Activated CD4-positive, alpha-beta T cell treated with anti-CD3 and anti-CD28 coated beads, Interleukin-2, amount 10 ng/mL, durations not matched to agents 7 days and 5 days (primary cell): Measurements from ENCODE around the gene SIRPA. TPM values are rescaled to one million over a fixed set of nuclear protein-coding genes. Genes with fewer than 3 reads are reported as not detected.
A peak's percentile ranks its signal among the peaks of the same experiment; 100 is the strongest.

Experiments used
- CTCF ChIA-PET: fragments of 350-600 bp; sonication (Branson Sonifier 250); formaldehyde crosslinking; loops from one replicate; lab custom pipeline; 2021; ENCODE audit warnings: antibody characterized with exemption; lab: Charles Lee
- POLR2A ChIA-PET: fragments of 350-600 bp; sonication (Branson Sonifier 250); formaldehyde crosslinking; loops from one replicate; lab custom pipeline; 2021; ENCODE audit warnings: antibody characterized with exemption; lab: Charles Lee
- DNase-seq: peaks from one replicate; pipeline ENCODE4 v3.0.0-alpha.2; 2020
- H3K27ac Mint-ChIP-seq: one replicate; pipeline ENCODE4 v1.8.0; 2021; ENCODE audit warnings: mild to moderate bottlenecking, moderate library complexity, mixed read lengths
- H3K27me3 Mint-ChIP-seq: one replicate; pipeline ENCODE4 v1.8.0; 2021; ENCODE audit warnings: mixed read lengths
- H3K36me3 Mint-ChIP-seq: one replicate; pipeline ENCODE4 v1.8.0; 2021; ENCODE audit warnings: low read depth, mixed read lengths
- H3K4me1 Mint-ChIP-seq: one replicate; pipeline ENCODE4 v1.8.0; 2021; ENCODE audit warnings: mixed read lengths
- H3K4me3 Mint-ChIP-seq: one replicate; pipeline ENCODE4 v1.8.0; 2021; ENCODE audit warnings: mild to moderate bottlenecking, moderate library complexity, mixed read lengths
- H3K9me3 Mint-ChIP-seq: one replicate; pipeline ENCODE4 v1.8.0; 2021; ENCODE audit warnings: mixed read lengths
- total RNA-seq, 2 experiments: library from RNA; stranded (reverse); gene quantifications; one replicate each; pipeline ENCODE4 v1.2.3, GENCODE V29; 2021

SIRPA gene
- total RNA-seq, 2 experiments from 2014 or later = not detected

DNA sequence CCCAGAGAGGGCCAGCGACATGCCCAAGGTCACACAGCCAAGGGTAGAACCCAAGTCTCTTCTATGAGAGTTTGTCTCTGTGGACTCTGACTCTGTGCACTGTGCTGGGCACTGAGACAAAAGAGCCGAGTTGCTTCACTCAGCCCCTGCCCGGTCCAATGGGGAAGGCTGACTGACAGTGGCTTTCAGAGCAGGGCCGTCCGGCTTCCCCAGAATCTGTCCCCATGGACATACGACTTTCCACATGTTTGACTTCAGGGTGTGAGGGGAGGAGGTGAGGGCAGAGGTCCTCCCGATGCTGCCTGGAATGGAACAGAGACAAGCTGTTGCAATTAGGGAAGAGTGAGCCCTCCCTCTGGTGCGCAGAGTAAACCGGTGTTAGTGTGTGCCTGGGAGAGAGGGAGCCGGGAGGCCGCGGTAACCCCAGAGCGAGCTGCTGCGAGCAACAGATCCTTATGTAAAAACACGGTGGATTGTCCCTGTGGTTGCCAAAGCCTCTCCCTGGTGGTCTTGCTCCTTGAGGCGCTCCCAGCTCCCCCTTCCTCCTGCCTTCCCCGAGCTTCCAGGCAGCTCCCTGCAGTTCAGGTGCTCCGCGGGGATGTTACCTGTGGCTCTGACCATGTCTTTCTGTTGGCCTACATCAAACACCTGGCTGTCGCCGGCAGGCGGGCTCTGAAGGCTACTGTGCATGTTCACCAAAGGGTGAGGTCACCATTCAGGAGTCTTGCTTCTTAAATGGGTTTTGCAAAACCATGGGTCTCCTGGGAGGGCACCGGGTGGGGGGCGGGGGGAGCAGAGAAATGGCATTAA, 672 bp downstream of the SIRPA start:
- peaks cover 61% of the 10 kb centered on the region for H3K27me3 Mint-ChIP-seq
- no peak overlapping the region for H3K4me3 Mint-ChIP-seq
- H3K4me1 Mint-ChIP-seq = peaks cover 2% of the 10 kb centered on the region
- no peaks in the 10 kb centered on the region for H3K36me3 Mint-ChIP-seq
- no peak overlapping the region for H3K27ac Mint-ChIP-seq
- ChIA-PET CTCF (interaction anchor here (0.6 kb wide), 1 partner anchor 22 kb away, joined by 3 read pairs; no protein-coding TSS in a partner anchor), POLR2A (no interaction called here)
- no peaks in the 10 kb centered on the region for H3K9me3 Mint-ChIP-seq
- DNase-seq = no peak

GRCh38 chr20:1896484-1897258, 1.5 kb downstream of the SIRPA start:
- Mint-ChIP-seq H3K4me3 (no peak overlapping the region), H3K36me3 (no peaks in the 10 kb centered on the region), H3K4me1 (peaks cover 2% of the 10 kb centered on the region), H3K27ac (no peak overlapping the region), H3K9me3 (no peaks in the 10 kb centered on the region), H3K27me3 (peaks cover 58% of the 10 kb centered on the region)
- ChIA-PET CTCF (interaction anchor here (0.6 kb wide), 1 partner anchor 23 kb away, joined by 3 read pairs; no protein-coding TSS in a partner anchor), POLR2A (no interaction called here)
- DNase-seq = no peak

GRCh38 chr20:1897541-1897940, 2.3 kb downstream of the SIRPA start:
- CTCF ChIA-PET = no interaction called here
- no peaks in the 10 kb centered on the region for H3K9me3 Mint-ChIP-seq
- H3K4me1 Mint-ChIP-seq = peaks cover 2% of the 10 kb centered on the region
- POLR2A ChIA-PET = no interaction called here
- no peak overlapping the region for H3K4me3 Mint-ChIP-seq
- no peaks in the 10 kb centered on the region for H3K36me3 Mint-ChIP-seq
- H3K27ac Mint-ChIP-seq = no peak overlapping the region
- peaks cover 49% of the 10 kb centered on the region for H3K27me3 Mint-ChIP-seq
- DNase-seq = no peak

GRCh38 chr20:1897965-1898464, 2.8 kb downstream of the SIRPA start:
- no peak overlapping the region for H3K4me3 Mint-ChIP-seq
- POLR2A ChIA-PET = no interaction called here
- H3K27me3 Mint-ChIP-seq = peaks cover 45% of the 10 kb centered on the region
- H3K36me3 Mint-ChIP-seq = no peaks in the 10 kb centered on the region
- DNase-seq = no peak
- no peaks in the 10 kb centered on the region for H3K9me3 Mint-ChIP-seq
- CTCF ChIA-PET = no interaction called here
- peaks cover 2% of the 10 kb centered on the region for H3K4me1 Mint-ChIP-seq
- no peak overlapping the region for H3K27ac Mint-ChIP-seq

- H3K4me3 Mint-ChIP-seq = no peak overlapping the region
- H3K27ac Mint-ChIP-seq = no peak overlapping the region
- H3K27me3 Mint-ChIP-seq = peaks cover 39% of the 10 kb centered on the region
- H3K36me3 Mint-ChIP-seq = no peaks in the 10 kb centered on the region
- H3K9me3 Mint-ChIP-seq = no peaks in the 10 kb centered on the region
- POLR2A ChIA-PET = no interaction called here
- DNase-seq = no peak
- peaks cover 2% of the 10 kb centered on the region for H3K4me1 Mint-ChIP-seq
- CTCF ChIA-PET = interaction anchor here (0.6 to 1.1 kb wide), 3 partner anchors 31 to 464 kb away, joined by 3 read pairs; no protein-coding TSS in a partner anchor
Measured at GRCh38 chr20:1898482-1899240, 3.5 kb downstream of the SIRPA start.

GRCh38 chr20:1899241-1899525, 4.0 kb downstream of the SIRPA start:
- Mint-ChIP-seq H3K9me3 (no peaks in the 10 kb centered on the region), H3K4me1 (peaks cover 2% of the 10 kb centered on the region), H3K36me3 (no peaks in the 10 kb centered on the region), H3K27me3 (peaks cover 35% of the 10 kb centered on the region), H3K27ac (no peak overlapping the region), H3K4me3 (no peak overlapping the region)
- DNase-seq = no peak
- POLR2A ChIA-PET = no interaction called here
- CTCF ChIA-PET = interaction anchor here (0.6 to 1.1 kb wide), 3 partner anchors 32 to 463 kb away, joined by 3 read pairs; no protein-coding TSS in a partner anchor

DNA sequence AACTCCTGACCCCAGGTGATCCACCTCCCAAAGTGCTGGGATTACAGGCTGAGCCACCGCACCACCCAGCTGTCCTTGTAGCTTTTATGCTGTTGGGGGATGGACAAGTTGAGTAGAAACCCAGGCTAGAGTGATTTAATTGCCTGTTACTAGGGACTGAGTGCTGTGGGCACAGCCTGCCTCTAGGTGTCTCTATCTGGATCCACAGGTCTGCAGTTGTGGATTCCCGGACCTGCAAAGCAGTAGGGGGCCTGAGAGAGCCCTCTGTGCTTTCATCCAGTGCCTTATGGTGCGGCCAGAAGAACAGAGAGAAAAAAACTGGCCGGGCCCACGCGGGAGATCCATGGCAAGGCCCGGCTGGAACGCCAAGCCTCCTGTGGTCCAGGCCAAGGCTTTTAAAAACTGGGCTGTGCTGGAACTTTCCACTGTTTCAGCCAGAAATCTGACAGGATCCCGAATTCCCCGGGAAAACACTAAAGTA, 5.2 kb downstream of the SIRPA start:
- Mint-ChIP-seq H3K27ac (no peak overlapping the region), H3K27me3 (peaks cover 33% of the 10 kb centered on the region), H3K4me1 (peaks cover 2% of the 10 kb centered on the region), H3K36me3 (no peaks in the 10 kb centered on the region), H3K4me3 (no peak overlapping the region), H3K9me3 (no peaks in the 10 kb centered on the region)
- ChIA-PET POLR2A (no interaction called here), CTCF (interaction anchor here (0.7 kb wide), 1 partner anchor 61 kb away, joined by 3 read pairs; no protein-coding TSS in a partner anchor)
- DNase-seq = no peak

- Mint-ChIP-seq H3K4me3 (no peak overlapping the region), H3K27ac (no peak overlapping the region), H3K4me1 (peaks cover 8% of the 10 kb centered on the region), H3K27me3 (peaks cover 20% of the 10 kb centered on the region), H3K9me3 (no peaks in the 10 kb centered on the region), H3K36me3 (no peaks in the 10 kb centered on the region)
- POLR2A ChIA-PET = no interaction called here
- CTCF ChIA-PET = no interaction called here
- DNase-seq = no peak
Measured at GRCh38 chr20:1901704-1902103, 6.5 kb downstream of the SIRPA start.

GRCh38 chr20:1902188-1902587, 7.0 kb downstream of the SIRPA start:
- no peaks in the 10 kb centered on the region for H3K36me3 Mint-ChIP-seq
- no peaks in the 10 kb centered on the region for H3K9me3 Mint-ChIP-seq
- H3K4me1 Mint-ChIP-seq = peaks cover 9% of the 10 kb centered on the region
- peaks cover 16% of the 10 kb centered on the region for H3K27me3 Mint-ChIP-seq
- H3K4me3 Mint-ChIP-seq = no peak overlapping the region
- H3K27ac Mint-ChIP-seq = no peak overlapping the region
- ChIA-PET CTCF (no interaction called here), POLR2A (no interaction called here)
- DNase-seq = no peak

DNA sequence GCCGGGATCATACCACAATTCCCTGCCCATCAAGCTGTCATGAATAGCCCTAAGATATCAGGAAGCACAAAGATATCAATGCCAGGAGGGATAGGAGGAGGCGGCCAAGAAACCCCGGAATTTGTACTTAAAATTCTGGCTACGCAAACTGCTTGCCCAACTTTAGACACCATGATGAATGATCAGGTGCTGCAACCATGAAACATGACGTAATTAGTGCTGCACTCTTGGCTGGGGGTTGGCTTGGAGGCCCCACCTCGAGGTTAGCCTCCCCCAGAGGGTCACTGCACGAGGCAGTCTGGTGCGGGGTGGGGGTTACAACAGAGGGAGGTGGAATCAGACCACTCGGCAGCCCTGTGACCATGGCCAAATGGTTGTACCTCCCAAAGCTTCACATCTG, 8.9 kb downstream of the SIRPA start:
- no peak for DNase-seq
- POLR2A ChIA-PET = no interaction called here
- no peaks in the 10 kb centered on the region for H3K9me3 Mint-ChIP-seq

GRCh38 chr20:1905009-1905408, 9.8 kb downstream of the SIRPA start:
- POLR2A ChIA-PET = no interaction called here
- DNase-seq = no peak
- CTCF ChIA-PET = no interaction called here
- peaks cover 9% of the 10 kb centered on the region for H3K4me1 Mint-ChIP-seq
- no peak overlapping the region for H3K4me3 Mint-ChIP-seq
- H3K36me3 Mint-ChIP-seq = no peaks in the 10 kb centered on the region
- H3K27ac Mint-ChIP-seq = no peak overlapping the region
- no peaks in the 10 kb centered on the region for H3K9me3 Mint-ChIP-seq
- H3K27me3 Mint-ChIP-seq = peaks cover 6% of the 10 kb centered on the region

More for the DNA sequence above, 8.9 kb downstream of the SIRPA start:
- peak overlapping the region; percentile 10 for H3K27ac Mint-ChIP-seq
- H3K36me3 Mint-ChIP-seq = no peaks in the 10 kb centered on the region
- CTCF ChIA-PET = no interaction called here
- peaks cover 9% of the 10 kb centered on the region for H3K4me1 Mint-ChIP-seq
- peaks cover 12% of the 10 kb centered on the region for H3K27me3 Mint-ChIP-seq
- H3K4me3 Mint-ChIP-seq = no peak overlapping the region

DNA sequence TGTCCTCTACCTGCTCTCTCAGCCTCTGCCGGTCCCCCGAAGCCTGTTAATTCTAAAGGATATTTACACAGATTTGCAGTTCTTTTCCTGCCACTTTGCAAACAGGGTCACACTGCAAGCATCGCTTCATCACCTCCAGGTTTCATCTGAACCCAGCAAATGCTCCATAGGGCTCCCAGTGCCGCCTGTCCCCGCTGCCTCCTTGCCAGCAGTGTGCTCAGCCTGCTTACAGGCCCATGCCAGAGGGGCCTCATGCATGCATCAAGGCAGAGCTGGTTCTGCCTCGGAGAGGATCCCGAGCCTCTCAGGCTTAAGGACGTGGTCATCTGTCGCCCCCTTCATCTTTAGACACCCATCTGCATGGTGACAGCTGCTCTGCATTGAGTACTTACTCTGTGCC, 10.5 kb downstream of the SIRPA start:
- CTCF ChIA-PET = no interaction called here

More for the DNA sequence above, 10.5 kb downstream of the SIRPA start:
- Mint-ChIP-seq H3K9me3 (no peaks in the 10 kb centered on the region), H3K36me3 (no peaks in the 10 kb centered on the region), H3K4me1 (peaks cover 9% of the 10 kb centered on the region), H3K27ac (no peak overlapping the region), H3K4me3 (no peak overlapping the region), H3K27me3 (peaks cover 9% of the 10 kb centered on the region)
- POLR2A ChIA-PET = no interaction called here
- DNase-seq = no peak
